ENCODE results near the gene SYNPO2.

Gene SYNPO2

GRCh38 chr4:119028296-119028695 is 139.6 kb downstream of the SYNPO2 start:
- no peak for DNase-seq
- Histone ChIP-seq H3K9me3 (no peaks in the 10 kb centered on the region), H3K27me3 (no peaks in the 10 kb centered on the region), H3K4me1 (peaks cover 0 to 79% (median 29%) of the 10 kb centered on the region in 4 donors), H3K36me3 (peaks cover 17 to 30% (median 26%) of the 10 kb centered on the region in 3 donors), H3K27ac (peak overlapping the region; percentile 86 to 91), H3K4me3 (peak overlapping the region; percentile 55)
- no peak for TF ChIP-seq CTCF (IDR thresholded peaks at IDR 0.05)
- intact Hi-C loops (cut with DNase I; ENCODE audit: low total_unique reads) = no loop called here

- no peaks in the 10 kb centered on the region for H3K27me3 ChIP-seq
- no peaks in the 10 kb centered on the region for H3K9me3 ChIP-seq
- peak in 1 of 2 donors; percentile 73 for DNase-seq
- H3K4me1 ChIP-seq = peaks cover 0 to 79% (median 40%) of the 10 kb centered on the region in 4 donors
- peaks cover 17 to 30% (median 26%) of the 10 kb centered on the region in 3 donors for H3K36me3 ChIP-seq
- intact Hi-C loops (cut with DNase I; ENCODE audit: low total_unique reads) = loop anchor here (5.0 to 10.0 kb wide), 2 partner anchors 33 to 115 kb away; no protein-coding TSS in a partner anchor
- peak overlapping the region; percentile 55 for H3K4me3 ChIP-seq
- TF ChIP-seq CTCF (IDR thresholded peaks at IDR 0.05) = no peak
- peak overlapping the region; percentile 86 to 91 for H3K27ac ChIP-seq
Observed at GRCh38 chr4:119029847-119030535, 141.3 kb downstream of the SYNPO2 start.

- DNase-seq = no peak
- Histone ChIP-seq H3K27ac (peak overlapping the region; percentile 86 to 91), H3K36me3 (peaks cover 17 to 30% (median 26%) of the 10 kb centered on the region in 3 donors), H3K9me3 (no peaks in the 10 kb centered on the region), H3K4me1 (peaks cover 0 to 79% (median 40%) of the 10 kb centered on the region in 4 donors), H3K4me3 (peak overlapping the region; percentile 55), H3K27me3 (no peaks in the 10 kb centered on the region)
- intact Hi-C loops (cut with DNase I; ENCODE audit: low total_unique reads) = loop anchor here (5.0 to 10.0 kb wide), 2 partner anchors 33 to 116 kb away; no protein-coding TSS in a partner anchor
- TF ChIP-seq CTCF (IDR thresholded peaks at IDR 0.05) = no peak
Observed at GRCh38 chr4:119030536-119030890, 141.9 kb downstream of the SYNPO2 start.

- Histone ChIP-seq H3K27ac (peak overlapping the region; percentile 86 to 91), H3K36me3 (peaks cover 17 to 30% (median 26%) of the 10 kb centered on the region in 3 donors), H3K4me3 (peak overlapping the region; percentile 55), H3K27me3 (no peaks in the 10 kb centered on the region), H3K9me3 (no peaks in the 10 kb centered on the region), H3K4me1 (peaks cover 0 to 80% (median 46%) of the 10 kb centered on the region in 4 donors)
- DNase-seq = no peak
- intact Hi-C loops (cut with DNase I; ENCODE audit: low total_unique reads) = loop anchor here (5.0 to 10.0 kb wide), 2 partner anchors 34 to 116 kb away; no protein-coding TSS in a partner anchor
- TF ChIP-seq CTCF (IDR thresholded peaks at IDR 0.05) = no peak
Observed at GRCh38 chr4:119031218-119031617, 142.6 kb downstream of the SYNPO2 start.

- no peak for DNase-seq
- Histone ChIP-seq H3K4me3 (peak overlapping the region in 1 of 2 donors; percentile 55), H3K27ac (peak overlapping the region; percentile 86 to 91), H3K9me3 (no peaks in the 10 kb centered on the region), H3K27me3 (no peaks in the 10 kb centered on the region), H3K4me1 (peaks cover 0 to 87% (median 60%) of the 10 kb centered on the region in 4 donors), H3K36me3 (peaks cover 17 to 30% (median 26%) of the 10 kb centered on the region in 3 donors)
- intact Hi-C loops (cut with DNase I; ENCODE audit: low total_unique reads) = loop anchor here (5.0 to 10.0 kb wide), 2 partner anchors 36 to 118 kb away; no protein-coding TSS in a partner anchor
- TF ChIP-seq CTCF (IDR thresholded peaks at IDR 0.05) = no peak
Observed at GRCh38 chr4:119032921-119033685, 144.4 kb downstream of the SYNPO2 start.

All from tibial artery (tissue), 4 donors.